Measurements from ENCODE around the gene SCCPDH.
"Not testable (repeated sequence)": the region's sequence is repeated elsewhere in the genome, so short reads cannot be mapped to it uniquely, and the experiment has no call there.

SCCPDH gene

DNA sequence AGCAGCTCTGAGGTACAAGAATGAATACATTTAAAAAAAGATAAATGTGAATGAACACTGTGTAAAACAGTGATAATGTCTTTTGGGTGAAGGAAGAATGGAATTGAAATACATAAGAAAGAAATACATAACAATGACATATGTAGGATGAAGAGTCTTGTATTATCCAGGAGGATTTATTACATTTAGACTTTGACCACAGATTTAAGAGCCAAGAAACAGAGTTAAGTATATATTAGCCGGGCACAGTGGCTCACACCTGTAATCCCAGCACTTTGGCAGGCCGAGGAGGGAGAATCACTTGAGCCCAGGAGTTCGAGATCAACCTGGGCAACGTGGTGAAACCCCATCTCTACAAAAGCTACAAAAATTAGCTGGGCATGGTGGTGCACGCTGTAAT lies 79.7 kb downstream of the SCCPDH start:
- DNase-seq, result no peak

GRCh38 chr1:246805135-246805716 lies 81.0 kb downstream of the SCCPDH start:
- no peak for DNase-seq

DNA sequence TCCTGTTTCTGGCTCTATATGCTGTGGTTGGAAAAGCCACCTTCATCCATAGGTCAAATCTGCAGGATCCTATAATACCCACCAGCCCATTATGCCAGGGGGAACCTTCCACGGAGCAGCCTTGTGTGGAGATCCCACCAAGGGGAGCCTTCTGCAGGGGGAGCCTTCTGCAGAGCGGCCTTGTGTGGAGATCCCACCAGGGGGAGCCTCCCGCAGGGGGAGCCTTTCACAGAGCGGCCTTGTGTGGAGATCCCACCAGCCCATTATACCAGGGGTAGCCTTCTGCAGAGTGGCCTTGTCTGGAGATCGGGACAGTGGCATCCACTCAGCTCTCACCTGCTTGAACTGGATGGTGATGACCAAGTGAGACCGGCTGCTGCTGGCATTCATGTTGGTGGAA lies 85.3 kb downstream of the SCCPDH start:
- no peak for DNase-seq

- DNase-seq, result no peak
Observed at GRCh38 chr1:246811985-246812384, 87.8 kb downstream of the SCCPDH start.

- not testable (repeated sequence) for DNase-seq
Observed at GRCh38 chr1:246813325-246813724, 89.1 kb downstream of the SCCPDH start.

GRCh38 chr1:246814890-246815289 lies 90.7 kb downstream of the SCCPDH start:
- no peak for DNase-seq

- DNase-seq, result no peak
Observed at GRCh38 chr1:246815693-246816270, 91.6 kb downstream of the SCCPDH start.
